Measurements from ENCODE around the gene CST3.
A peak's percentile ranks its signal among the peaks of the same experiment; 100 is the strongest.
"Not testable (repeated sequence)": the region's sequence is repeated elsewhere in the genome, so short reads cannot be mapped to it uniquely, and the experiment has no call there.

The CST3 gene, protein sequence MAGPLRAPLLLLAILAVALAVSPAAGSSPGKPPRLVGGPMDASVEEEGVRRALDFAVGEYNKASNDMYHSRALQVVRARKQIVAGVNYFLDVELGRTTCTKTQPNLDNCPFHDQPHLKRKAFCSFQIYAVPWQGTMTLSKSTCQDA

DNA sequence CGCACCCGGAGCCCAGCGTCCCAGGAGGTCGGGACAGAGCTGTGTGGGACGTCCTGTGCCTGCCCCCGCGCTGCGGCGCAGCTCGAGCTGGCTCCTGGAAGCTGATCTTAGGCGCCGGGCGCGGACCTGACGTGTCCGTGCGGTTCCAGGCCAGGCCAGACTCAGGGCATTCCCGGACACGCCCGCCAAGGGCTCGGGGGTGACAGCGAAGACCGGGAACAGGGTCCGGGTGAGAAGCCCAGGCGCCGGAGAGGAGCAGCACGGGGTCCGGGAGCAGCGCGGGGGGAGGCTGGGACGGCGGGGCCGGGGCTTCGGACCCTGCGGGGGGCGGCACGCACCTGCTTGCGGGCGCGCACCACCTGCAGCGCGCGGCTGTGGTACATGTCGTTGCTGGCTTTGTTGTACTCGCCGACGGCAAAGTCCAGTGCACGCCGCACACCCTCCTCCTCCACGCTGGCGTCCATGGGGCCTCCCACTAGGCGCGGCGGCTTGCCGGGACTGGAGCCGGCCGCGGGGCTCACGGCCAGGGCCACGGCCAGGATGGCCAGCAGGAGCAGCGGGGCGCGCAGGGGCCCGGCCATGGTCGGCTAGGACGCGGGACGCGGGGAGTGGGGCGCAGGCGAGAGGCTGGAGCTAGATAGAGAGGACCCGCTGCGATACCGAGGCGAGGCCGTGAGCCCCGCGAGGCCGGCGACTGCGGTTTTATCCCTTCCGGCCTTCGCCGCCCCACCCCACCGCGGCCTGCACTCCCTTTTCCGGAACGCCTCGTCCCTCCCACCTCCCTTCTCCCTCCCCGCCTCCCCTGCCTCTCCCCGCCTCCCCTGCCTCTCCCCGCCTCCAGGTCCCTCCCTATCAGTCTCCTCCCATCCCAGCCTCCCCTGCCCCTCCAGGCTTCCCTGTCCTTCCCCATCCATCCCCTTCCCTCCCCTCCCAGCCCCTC is at the start of gene CST3:
CST3 (minus strand) TSS at position 674 of the 940 bp plus-strand sequence; CDS start at position 581, 93 bp downstream.
- peak; percentile 16 for DNase-seq

DNA sequence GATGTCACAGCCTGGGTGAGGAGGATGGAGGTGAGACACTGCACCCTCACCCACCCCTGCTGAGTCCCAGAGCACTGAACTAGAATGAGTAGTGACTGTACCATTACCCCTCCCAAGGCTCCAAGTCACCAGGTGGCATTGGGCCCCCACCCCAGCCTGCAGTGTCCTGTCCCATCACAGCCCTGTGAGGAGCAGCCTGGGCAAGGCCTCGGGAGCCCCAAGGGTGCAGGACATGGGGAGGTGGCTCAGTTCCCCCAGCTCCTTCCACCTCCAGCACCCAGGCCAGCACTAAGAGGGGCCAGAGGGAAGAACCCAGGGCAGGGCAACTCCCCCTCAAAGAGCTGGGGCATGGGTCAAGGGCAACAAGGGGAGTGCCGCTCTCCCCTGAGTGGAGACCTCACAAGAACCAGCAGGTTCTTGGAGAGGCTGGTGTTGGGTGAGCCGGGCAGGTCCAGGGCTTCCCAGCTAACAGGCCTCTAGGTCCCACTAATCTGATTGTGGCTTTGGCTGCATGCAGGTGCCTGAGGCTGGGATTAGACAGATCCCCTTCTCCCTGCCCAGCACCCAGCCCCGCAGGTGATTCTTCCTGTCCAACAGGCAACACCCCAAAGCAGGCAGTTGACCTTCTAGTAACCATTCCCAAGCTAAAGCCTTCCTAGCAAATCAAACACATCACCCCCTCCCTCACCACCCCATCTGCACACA is 48.4 kb upstream of the CST3 start:
- DNase-seq, result no peak

DNA sequence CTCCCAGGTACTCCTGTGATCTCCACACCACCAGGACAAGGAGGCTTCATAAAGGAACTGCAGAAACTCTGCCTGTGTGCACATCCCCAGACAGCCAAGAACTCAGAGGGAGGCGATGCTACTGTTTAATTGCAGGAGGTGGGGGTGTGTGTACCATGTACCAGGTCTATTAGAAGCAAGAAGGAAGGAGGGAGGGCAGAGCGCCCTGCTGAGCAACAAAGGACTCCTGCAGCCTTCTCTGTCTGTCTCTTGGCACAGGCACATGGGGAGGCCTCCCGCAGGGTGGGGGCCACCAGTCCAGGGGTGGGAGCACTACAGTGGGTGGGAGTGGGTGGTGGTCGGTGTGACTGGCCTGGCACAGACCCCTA is 47.8 kb upstream of the CST3 start:
- DNase-seq, result not testable (repeated sequence)

DNA sequence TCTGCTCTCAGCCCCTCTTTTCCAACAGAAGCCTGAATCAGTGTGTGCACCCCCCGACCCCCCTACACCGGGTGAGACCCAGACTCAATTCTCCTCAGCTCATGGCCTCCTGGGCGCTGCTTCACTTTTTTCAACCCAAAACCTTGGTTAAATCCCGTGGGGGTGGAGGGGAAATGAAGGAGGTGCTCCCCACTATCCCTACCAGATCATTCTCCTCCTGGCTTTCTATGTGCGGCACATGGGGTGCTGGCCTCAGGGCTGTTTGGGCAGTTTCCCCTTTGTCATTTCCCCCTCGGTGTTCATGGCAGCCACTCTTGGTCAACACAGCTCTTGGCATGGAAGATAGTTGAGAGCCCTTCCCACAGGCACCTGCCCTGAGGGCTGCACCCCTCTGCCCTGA is 46.5 kb upstream of the CST3 start:
- DNase-seq, result no peak

DNA sequence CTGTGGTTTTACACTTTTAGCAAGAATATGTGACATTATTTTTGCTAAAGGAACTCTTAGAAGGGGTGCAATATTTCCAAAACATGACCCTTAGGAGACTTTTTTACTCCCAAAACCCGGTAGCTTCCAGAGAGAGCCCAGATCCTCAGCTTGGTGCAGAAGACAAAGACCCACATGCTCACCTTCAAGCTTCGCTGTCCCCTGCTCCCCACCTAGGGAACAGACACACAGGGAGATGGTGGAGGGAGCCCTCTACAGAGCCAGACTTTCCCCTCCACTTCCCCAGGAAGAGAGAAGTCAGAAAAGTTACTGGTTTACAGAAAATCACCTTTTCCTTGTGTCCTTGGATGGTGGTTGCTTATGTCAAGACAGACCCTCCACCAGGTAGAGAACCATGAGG is 46.1 kb upstream of the CST3 start:
- no peak for DNase-seq

DNA sequence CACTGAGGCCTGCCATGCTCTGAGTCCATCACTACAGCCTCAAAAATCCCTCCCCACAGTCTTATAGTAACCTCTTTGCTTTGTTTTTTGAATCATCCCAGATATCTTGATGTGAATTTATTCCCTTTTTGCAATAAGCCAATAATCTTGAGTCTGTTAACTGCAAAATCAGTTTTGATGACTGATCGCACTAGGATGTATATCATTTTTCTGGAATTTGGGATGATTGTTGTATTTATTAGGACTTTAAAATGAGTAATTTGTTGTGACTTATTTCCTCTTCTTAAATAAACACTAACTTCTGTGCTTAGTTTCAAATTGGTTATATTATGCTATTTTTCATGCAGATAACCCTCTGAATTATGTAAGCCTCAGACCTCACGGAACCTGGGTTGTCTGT is 45.5 kb upstream of the CST3 start:
- no peak for DNase-seq

DNA sequence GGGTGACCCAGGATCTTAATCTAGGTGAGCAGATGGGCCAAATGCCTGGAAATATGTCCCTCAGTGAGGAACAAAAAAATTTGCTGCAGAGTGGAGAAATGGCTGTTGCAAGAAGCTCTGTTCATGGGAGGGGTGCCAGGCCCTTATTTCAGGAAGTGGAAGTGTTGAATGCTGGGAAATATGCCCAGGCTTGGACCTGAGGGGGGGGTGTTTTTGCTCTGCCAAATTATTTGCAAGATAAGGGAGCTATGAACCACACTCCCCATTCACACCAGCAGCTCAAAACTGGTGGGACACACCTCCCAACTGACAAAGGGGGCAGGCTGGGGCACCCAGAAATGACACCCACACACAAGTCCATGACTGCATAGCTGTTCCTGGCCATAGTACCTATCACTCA is 42.4 kb upstream of the CST3 start:
- no peak for DNase-seq

DNA sequence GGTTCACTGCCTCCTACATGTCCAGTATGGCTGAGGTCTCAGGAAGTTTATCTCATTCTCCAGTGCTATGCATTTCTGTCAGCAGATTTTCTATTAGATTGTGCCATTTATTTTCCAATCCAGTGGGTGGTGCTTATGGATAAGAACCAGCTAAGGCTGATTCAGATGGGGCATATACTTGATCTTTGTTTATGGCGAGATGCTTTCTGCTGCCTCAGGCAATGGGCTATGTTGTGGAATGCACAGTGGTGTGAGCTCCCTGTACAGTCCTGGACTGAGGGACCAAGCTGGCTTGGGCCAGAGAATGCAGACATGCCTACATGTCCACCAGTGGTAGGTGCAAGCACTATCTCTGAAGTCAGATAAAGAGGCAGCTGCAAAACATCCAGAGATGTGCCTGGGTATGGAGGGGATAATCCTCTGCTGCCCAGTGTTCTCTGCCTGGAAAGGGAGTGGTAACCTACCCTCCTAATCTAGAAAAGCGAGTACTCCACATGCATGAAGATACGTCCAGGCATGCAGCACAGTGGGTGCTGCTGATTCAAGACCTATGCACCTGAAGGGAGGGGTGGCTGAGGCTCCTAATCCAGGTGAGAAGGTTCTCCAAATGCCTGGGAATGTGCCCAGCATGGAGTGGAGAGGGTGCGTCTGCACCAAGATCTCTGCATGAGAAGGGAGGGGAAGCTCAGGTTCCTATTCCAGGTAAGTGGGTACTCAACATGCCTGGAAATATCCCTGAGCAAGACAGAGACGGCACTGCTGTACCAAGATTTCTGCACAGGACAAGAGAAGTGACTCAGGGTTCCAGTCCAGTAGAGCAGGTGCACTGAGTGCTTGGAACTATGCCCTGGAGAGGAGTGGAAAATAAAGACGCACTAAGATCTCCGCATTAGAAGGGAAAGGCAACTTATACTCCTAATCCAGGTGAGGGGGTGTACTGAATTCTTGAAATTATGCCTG is 41.7 kb upstream of the CST3 start:
- no peak for DNase-seq

DNA sequence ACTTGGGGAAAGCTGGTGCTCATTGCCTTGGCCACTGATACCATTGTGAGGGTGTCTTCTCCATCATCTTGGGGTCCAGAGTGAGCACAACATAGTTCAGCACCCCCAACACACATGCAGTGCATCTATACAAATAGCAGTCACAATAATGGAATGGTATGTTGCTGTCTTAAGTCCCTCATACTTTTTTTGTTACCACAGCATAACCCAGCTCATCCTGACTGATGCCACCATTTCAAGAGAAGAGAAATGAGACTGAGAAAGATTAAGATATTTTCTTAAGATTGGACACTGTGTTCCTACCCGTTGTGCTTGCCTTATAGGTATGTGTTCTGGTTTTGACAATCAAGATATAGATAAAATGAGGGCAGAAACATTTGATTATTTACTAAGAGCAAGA is 35.5 kb upstream of the CST3 start:
- DNase-seq, result no peak

DNA sequence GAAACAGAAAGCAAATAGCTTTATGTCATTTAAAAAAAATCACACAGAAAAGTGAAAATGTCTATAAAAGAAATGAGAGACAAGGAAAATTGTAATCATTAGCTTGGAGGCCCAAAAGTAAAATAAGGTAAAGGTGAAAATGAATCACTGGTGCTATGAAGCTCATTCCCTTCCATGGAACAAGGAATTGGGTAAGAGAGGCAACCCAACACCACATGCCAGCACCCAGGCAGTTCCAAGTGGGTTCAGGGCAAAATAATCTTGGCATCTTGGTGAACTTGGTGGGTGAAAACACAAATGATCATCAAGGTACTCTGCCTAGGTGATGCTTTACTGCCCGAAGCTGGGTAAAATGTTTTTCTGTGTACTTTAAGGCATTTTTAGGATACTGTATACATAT is 34.4 kb upstream of the CST3 start:
- DNase-seq, result no peak

DNA sequence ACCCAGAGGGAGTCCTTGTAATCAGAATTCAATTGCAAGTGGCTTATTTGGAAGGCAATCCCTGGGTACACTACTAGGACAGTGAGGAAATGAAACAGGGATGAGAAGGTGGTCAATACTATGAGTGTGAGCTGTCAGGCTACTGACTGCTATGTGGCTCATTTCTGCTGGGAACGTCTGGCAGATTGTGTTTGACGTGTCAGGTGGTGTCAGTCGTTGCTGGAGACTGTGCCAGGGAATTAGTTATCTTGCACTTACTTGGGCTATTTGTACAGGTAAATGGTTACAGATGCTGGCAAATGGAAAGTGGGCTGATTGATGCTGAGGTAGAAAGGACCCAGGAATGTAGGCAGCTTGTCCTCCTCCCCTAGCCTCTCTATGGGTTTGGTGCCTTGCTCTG is 33.7 kb upstream of the CST3 start:
- no peak for DNase-seq

DNA sequence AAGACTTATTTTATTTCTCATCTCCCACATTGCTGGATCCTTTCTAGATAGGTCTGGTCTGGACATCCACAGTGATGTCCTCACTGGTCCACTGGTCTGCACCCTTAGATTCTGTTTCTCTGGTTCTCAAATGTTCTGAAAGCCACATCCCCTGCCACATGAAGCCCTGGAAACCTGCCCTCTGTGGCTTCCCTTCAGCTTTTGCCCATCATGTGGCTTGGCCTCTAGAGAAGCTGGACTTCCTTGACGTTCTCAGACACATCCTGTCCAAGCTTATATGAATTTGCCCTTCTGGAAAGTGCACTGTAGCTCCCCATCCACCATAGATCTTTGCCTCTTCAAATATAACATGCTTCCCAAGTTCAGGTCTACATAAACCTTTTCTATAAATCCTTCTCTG is 32.6 kb upstream of the CST3 start:
- no peak for DNase-seq

DNA sequence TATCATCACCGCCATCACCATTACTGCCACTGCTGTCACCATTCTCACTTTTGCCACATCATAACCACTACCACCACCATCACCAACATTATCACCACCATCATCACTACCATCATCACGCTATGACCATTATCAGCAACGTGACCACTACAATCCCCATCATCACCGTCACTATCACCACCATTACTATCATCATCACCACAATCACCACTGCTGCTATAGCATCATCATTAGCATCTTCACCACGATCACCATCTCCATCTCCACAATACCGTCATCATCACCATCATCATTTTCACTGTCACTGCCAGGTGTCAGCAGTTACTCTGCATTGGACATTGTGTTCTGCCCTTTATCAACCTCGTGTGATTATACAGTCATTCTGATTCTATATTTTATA is 32.1 kb upstream of the CST3 start:
- DNase-seq, result no peak

DNA sequence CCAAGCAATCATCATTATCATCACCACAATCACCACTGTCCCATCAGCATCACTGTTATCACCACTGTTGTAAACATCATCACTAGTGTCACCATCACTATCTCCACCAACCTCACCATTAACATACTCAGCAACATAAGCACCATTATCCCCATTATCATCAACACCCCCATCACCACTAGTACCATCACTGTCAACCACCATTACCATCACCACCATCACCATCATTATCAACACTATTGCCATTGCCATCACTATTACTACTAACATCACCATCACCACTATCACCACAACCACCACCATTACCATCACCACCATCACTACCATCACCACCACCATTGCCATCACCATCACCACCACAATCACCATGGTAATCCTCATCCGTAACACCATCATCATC is 31.6 kb upstream of the CST3 start:
- no peak for DNase-seq

DNA sequence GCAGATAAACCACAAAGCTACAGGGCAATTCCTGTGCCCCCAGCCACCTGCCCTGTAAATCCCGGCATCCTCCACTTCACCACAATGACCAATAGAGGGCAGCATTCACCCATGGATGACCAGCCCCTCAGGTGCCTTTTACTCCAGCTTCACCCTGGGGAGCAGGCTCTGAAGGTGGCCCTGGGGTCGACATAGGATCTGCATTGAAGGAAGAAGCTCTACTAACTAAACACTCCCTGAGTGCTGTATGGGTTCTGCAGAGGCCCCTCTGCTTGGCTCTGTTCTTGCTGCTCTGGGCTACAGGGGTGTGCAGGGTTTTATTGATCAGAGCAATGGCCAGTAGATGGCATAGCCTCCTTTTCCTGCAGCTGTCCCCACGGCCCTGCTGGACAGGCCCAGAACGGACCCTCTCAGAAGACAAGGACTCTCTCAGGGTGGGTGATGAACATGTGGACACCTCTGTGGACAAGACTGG is 30.8 kb upstream of the CST3 start:
- peak; percentile 9 for DNase-seq

DNA sequence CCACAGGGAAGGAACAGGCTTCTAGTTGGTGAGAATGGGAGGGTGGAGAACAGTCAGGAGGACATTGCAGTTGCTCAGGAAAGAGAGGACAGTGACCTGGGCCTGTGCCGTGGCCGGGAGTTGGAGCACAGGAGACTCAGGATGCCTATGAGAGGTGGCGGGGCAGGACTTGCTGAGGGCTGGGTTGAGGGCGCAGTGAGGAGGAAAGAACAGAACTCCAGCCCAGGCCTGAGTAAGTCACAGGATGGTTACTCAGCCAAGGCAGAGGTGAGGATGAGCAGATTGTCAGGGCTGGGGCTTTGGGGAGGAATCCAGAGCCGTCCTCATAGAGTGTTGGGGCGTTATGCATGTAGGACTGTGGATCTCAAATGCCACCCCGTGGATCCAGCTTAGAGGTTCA is 29.9 kb upstream of the CST3 start:
- no peak for DNase-seq

DNA sequence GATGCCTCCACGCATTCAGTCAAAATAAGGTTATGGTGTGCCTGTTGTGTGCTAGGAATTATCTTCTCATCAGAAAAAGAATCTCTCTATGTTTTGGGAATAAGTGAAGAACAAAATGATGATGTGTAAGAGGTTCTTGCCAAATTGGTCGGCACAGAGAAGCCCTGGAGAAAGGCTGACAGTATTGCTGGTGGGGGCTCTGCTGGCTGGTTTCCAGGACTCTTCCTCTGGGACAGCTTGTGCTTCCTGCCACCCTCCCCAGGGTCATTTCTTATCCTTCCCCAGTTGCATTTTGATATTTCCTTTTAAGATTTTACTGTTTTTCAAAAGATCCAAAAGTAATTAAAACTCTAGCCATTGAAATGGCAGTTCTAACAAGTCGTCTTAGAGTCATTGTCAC is 28.9 kb upstream of the CST3 start:
- DNase-seq, result no peak

DNA sequence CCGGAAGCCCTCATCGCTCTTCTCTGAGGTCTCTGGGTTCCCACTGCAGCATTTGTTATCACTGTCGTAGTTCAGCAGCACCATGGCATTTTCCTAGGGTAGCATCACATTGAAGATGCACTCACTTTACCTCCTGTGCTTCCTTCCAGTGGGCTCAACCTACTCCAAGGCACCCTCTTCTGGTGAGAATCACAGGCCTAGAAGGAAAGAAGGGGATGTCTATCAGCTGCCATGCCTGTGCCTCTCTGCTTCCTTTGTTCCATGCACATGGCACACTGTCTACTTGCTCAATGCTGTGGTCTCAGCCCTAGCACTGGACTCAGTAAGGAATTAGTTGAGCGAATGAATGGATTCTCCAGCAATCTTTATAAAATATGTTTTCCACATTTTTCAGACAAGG is 28.4 kb upstream of the CST3 start:
- DNase-seq, result no peak

DNA sequence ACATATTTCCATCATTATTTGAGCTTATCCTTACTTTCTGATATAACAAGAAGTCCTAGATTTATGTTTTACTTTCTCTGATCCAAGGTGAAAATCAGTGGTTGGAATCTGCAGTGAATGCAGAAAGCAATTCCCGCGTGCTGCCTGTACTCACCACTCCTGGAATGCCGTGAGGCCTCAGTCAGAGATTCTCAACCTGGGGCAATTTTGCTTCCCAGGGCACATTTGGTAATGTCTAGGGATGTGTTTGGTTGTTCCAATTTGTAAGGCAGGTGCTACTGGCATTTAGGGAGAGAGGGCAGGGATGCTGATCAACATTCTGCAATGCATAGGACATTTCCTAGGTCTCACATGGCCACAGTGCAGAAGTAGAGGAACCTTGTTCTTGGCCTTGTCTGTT is 27.2 kb upstream of the CST3 start:
- DNase-seq, result no peak

DNA sequence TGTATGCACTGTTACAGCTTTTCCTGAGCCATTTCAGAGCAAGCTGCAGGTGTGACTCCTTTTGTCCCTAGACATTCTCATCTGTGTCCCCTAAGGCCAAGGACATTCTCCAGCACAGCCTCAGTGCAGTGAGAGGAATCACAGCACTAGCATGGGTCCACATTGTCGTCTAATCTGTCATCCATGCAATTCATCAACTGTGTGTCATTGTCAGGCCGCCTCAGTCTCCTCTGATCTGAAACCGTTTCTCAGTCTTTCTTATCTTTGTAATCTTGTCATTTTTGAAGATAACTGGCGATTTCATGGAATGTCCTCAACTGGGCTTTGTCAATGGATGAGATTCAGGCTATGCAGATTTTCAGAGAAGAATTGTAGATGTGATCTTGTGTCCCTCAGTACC is 26.3 kb upstream of the CST3 start:
- DNase-seq, result not testable (repeated sequence)

DNA sequence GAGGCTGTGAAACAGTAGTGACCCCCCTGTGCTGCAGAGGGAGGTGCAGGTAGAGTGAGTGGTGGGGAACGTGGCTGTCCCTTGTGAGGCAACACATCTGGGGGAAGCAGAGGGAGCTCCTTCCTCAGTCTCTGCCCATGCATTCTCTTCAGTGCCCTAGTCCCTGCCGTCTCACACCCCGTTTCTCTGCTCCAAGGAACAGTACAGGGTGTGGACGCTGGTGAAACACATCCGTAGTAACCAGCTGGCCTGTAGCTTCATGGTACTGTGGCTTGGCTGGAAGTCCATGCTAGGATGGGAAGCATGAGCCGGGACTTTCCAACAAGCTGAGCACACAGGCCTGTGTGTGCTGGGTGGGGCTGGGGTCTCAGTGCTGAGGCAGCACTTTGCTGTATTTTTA is 25.4 kb upstream of the CST3 start:
- no peak for DNase-seq

DNA sequence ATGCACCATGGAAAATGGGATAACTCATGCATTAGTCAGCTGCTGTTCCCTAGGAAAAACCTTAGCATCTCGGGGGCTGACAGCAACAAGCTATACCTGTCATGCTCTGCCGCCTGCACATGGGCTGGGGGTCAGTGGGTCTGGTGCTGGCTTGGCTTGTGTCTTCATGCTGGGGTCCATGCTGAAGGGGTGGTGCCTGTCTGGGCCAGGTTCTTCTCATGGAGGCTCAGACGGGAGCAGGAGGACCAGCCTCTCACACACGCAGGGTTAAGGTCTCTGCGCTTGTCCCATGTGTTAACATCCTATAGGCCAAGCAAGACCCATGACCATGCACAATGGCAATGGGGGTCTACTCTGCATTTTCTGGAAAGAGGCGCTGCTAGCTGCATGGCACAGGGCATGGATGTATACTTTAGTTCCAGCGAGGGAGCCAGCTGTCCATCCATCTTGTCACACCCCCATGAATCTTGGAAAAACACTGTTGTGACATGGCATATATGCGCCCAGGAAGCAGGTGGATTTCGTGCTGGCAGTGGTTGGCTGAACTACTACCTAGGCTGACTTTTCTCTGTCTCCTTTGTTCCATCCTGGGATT is 24.6 kb upstream of the CST3 start:
- no peak for DNase-seq
